ENCODE measurements around the gene TMEM221. TPM values are rescaled to one million over a fixed set of nuclear protein-coding genes. Genes with fewer than 3 reads are reported as not detected.

The TMEM221 gene
- total RNA-seq, 3 donors from 2014 or later: not detected

DNA sequence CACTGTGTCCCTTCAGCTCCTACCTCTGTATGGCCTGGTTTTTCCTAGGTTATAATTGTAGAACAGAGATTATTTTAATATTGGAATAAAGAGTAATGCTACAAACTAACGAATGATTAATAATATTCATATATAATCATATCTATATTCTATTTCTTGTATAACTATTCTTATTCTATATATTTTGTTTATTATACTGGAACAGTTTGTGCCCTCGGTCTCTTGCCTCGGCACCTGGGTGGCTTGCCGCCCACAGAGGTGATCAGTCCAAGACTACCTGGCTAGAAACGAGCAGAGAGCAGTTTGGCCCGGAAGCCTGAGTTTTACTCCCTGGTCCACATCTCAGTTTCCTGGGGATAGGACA is 18.0 kb upstream of the TMEM221 start:
- Mint-ChIP-seq H3K36me3 (ENCODE audit: insufficient read depth) (no peaks in the 10 kb centered on the region), H3K9me3 (no peaks in the 10 kb centered on the region), H3K27me3 (ENCODE audit: low read depth) (peaks cover 2% of the 10 kb centered on the region), H3K4me1 (ENCODE audit: low read depth) (peaks cover 21% of the 10 kb centered on the region), H3K4me3 (no peak overlapping the region)
- no peak for DNase-seq
- ATAC-seq: no peak

DNA sequence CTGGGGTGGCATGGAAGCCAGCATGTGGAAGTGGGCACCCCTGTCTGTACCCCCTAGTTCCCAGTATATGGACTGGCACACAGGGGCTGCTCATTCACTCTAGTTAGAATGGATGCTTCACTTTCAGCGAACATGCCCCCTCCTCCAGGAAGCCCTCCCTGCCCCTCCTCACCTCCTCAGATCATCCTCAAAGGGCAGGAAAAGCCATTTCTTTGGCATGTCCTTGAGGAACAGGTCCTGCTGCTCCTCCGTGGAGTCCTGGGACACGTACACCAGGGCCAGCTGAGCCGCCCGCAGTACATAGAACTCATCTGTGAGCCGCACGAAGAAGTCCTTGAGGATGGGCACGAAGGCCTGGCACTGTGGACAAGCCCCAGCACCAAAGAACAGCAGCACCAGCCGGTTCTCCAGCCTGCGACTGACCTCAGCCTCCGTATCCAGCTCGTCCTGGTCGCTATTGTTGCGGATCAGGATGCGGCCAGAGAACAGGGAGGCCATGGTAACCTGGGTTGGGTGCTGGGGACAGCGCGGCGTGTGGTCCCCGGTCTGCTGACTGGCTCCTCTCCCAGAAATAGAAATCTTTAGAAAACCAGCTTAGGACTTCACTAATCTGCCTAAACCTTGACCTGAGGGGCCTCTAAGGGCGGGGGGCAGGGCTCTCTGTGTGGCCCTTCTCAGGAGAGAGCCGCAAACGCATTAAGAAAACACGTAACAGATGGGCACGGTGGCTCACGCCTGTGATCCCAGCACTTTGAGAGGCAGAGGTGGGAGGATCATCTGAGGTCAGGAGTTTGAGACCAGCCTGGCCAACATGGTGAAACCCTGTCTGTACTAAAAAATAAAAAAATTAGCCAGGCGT is 12.1 kb upstream of the TMEM221 start, which contains the start of gene NXNL1:
Gene NXNL1, minus strand, starts transcription at position 555 of the 859 bp plus-strand sequence. Its CDS starts 57 bp downstream, at position 498.
- peaks cover 28% of the 10 kb centered on the region for H3K27me3 Mint-ChIP-seq (ENCODE audit: low read depth)
- no peak within 1 kb of the TSS for H3K4me3 Mint-ChIP-seq
- H3K4me1 Mint-ChIP-seq (ENCODE audit: low read depth): no peaks in the 10 kb centered on the region
- ATAC-seq (no peak), DNase-seq (no peak)
- H3K9me3 Mint-ChIP-seq: no peaks in the 10 kb centered on the region
- no peaks in the 10 kb centered on the region for H3K36me3 Mint-ChIP-seq (ENCODE audit: insufficient read depth)

DNA sequence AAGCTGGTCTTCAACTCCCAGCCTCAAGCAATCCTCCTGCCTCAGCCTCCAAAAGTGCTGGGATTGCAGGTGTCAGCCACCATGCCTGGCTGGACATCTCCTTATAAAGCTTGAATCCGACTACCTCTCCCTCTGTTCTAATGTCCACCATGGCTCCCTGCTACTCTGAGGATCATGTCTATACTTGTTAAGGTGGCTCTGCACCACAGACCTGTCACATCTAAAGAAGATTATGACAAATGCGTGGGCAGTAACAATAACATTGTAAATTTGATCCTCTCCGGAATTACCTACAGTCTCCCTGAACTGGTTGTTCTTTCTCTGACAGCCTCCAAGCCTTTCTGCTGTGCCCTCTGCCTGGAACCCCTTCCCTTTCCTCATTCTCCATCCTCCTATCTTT is 10.5 kb upstream of the TMEM221 start:
- DNase-seq (no peak), ATAC-seq (no peak)
- Mint-ChIP-seq H3K27me3 (ENCODE audit: low read depth) (peaks cover 36% of the 10 kb centered on the region), H3K4me3 (no peak overlapping the region), H3K36me3 (ENCODE audit: insufficient read depth) (no peaks in the 10 kb centered on the region), H3K9me3 (no peaks in the 10 kb centered on the region), H3K4me1 (ENCODE audit: low read depth) (peaks cover 2% of the 10 kb centered on the region)

DNA sequence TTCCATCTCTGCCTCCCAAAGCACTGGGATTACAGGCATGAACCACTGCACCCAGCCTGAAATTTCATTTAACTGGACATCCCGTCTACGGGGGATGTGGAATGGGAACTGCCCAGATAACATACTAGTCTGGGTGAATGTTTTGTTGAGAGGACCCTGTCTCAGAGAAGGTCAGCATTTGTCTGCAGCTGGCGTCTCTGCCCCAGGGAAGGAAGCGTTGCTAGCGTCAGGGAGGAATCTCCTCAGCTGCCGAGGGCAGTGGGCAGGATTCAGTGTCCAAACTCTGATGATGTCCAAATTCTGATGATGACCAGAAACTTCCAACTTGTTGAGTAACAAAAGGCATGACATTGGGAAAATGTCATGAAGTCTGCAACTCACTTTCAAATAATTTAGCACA is 9.1 kb upstream of the TMEM221 start:
- H3K27me3 Mint-ChIP-seq (ENCODE audit: low read depth): peaks cover 41% of the 10 kb centered on the region
- ATAC-seq (no peak), DNase-seq (no peak)
- no peak overlapping the region for H3K4me3 Mint-ChIP-seq
- peaks cover 6% of the 10 kb centered on the region for H3K4me1 Mint-ChIP-seq (ENCODE audit: low read depth)
- H3K9me3 Mint-ChIP-seq: no peaks in the 10 kb centered on the region
- no peaks in the 10 kb centered on the region for H3K36me3 Mint-ChIP-seq (ENCODE audit: insufficient read depth)

DNA sequence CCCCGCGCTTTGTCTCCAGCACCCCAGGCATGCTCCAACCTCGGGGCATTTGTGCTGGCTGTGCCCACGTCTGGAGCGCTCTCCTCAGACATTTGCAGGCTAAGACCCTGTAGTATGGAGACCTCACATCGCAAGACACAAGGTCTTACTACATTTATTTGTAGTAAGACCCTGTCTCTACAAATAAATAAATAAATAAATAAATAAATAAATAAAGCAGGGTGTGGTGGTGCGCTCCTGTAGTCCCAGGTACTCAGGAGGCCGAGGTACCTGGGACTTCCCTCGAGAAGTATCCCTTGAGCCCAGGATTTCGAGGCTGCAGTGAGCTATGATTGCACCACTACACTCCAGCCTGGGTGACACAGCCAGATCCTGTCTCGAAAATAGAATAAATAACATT is 7.7 kb upstream of the TMEM221 start:
- H3K9me3 Mint-ChIP-seq: no peaks in the 10 kb centered on the region
- H3K27me3 Mint-ChIP-seq (ENCODE audit: low read depth): peaks cover 39% of the 10 kb centered on the region
- ATAC-seq (no peak), DNase-seq (no peak)
- H3K4me1 Mint-ChIP-seq (ENCODE audit: low read depth): peaks cover 6% of the 10 kb centered on the region
- no peak overlapping the region for H3K4me3 Mint-ChIP-seq
- no peaks in the 10 kb centered on the region for H3K36me3 Mint-ChIP-seq (ENCODE audit: insufficient read depth)

DNA sequence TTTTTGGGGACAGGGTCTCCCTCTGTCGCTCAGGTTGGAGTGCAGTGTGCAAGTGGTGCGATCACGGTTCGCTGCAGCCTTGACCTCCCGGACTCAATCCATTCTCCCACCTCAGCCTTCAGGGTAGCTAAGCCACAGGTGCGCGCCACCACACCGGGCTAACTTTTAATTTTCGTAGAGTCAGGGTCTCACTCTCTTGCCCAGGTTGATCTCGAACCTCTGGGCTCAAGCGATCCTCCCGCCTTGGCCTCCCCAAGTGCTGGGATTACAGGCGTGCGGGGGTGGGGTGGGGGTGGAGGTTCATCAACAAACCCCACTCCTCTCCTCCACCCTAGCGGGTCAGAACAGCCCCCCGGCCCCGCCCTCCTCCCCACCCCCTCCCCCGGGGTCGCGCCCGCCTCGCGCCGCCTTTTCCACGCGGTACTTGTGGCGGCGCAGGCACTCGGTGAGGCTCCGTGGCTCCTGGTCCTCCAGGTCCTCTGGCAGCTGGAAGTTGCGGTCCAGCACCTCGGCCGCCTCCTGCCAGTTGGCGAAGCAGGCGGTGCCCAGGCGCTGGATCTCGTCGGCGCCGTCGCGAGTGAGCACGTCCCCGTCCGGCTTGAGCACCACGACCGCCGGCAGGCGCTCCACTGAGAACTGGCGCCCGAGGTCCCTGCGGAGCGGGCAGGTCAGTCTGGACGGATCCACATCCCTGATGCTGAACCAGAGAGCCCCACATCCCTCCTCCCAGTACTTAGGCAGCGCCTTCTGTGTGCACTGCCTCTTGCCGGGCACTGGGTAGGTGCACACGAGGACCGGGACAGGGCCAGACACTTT is 7.0 kb upstream of the TMEM221 start:
- Mint-ChIP-seq H3K9me3 (no peaks in the 10 kb centered on the region), H3K27me3 (ENCODE audit: low read depth) (peaks cover 38% of the 10 kb centered on the region)
- ATAC-seq: peak in 1 of 2 donors; percentile 19

DNA sequence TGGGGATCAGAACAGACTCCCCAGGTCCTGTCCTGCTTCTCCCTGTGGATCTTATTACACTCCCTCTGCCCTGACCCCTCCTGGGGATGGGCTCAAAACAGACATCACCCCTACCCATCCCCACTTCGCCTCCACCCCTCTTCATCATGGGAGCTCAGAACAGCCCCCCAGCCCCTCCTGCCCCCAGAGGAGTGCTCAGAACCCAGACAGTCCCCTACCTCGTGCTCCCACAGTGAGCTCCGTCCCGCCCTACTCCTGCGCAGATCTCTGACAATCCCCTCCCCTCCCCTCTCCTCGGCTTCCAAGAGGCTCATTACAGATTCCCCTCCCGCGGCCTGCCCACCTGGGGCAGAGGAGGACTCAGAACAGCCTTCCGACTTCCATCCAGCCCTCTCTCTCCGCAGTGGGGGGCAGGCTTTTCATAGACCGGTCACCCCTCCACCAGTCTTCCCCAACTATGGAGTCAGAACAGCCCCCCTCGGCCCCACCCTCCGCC is 6.2 kb upstream of the TMEM221 start:
- ATAC-seq (no peak), DNase-seq (no peak)
- Mint-ChIP-seq H3K9me3 (no peaks in the 10 kb centered on the region), H3K27me3 (ENCODE audit: low read depth) (peaks cover 42% of the 10 kb centered on the region), H3K36me3 (ENCODE audit: insufficient read depth) (no peaks in the 10 kb centered on the region), H3K4me1 (ENCODE audit: low read depth) (peaks cover 18% of the 10 kb centered on the region), H3K4me3 (no peak overlapping the region)

More for the DNA sequence above, 7.0 kb upstream of the TMEM221 start:
- no peak for DNase-seq
- Mint-ChIP-seq H3K4me1 (ENCODE audit: low read depth) (peaks cover 10% of the 10 kb centered on the region), H3K4me3 (no peak overlapping the region), H3K36me3 (ENCODE audit: insufficient read depth) (no peaks in the 10 kb centered on the region)

DNA sequence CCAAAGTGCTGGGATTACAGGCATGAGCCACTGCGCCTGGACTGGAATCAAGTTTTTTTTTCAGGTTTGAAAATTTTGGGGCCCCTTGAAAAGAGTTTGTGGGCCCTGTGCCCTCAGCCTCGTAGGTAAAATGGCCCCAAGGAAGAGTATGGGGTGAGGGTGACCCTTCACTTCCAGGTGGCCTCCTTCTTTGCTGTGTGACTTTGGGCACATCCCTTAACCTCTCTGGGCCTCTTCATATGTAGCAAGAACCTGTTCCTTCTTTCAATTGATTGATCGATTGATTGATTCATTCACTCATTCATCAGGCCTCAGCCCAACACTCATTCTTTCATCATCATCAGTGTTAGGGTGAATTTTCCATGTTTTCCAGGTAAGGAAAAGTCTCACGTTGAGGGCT is 3.4 kb upstream of the TMEM221 start:
- peaks cover 32% of the 10 kb centered on the region for H3K27me3 Mint-ChIP-seq (ENCODE audit: low read depth)

DNA sequence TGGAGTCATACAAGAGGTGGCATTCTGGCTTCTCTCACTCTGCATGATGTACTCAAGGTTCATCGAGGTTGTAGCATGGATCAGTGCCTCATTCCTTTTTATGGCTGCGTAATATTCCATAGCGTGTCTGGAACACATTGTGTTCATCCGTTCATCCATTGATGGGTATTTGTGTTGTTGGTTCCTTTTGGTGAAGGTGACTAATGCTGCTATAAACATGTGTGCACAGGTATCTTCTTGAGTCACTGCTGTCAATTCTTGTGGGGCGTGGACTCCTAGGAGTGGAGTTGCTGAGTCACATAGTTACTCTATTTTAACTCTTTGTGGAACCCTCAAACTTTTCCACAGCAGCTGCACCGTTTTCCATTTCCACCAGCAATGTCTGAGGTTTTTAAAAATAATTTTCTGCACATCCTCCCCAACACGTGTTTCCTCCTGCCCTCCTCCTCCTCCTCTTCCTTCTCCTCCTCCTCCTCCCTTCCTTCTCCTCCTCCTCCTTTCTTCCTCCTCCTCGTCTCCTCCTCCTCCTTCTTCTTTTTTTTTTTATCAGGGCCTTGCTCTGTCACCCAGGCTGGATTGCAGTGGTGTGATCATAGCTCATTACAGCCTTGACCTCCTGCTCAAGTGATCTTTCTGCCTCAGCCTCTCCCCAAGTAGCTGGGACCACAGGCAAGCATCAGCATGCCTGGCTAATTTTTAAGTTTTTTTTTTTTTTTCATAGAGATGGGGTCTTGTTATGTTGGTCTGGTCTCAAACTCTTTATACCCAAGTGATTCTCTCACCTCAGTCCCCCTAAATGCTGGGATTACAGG is 2.0 kb upstream of the TMEM221 start:
- Mint-ChIP-seq H3K27me3 (ENCODE audit: low read depth) (peaks cover 26% of the 10 kb centered on the region), H3K9me3 (no peaks in the 10 kb centered on the region), H3K4me3 (peak overlapping the region; percentile 53), H3K36me3 (ENCODE audit: insufficient read depth) (no peaks in the 10 kb centered on the region), H3K4me1 (ENCODE audit: low read depth) (peaks cover 21% of the 10 kb centered on the region)
- peak; percentile 27 for DNase-seq
- ATAC-seq: peak; percentile 85 to 87

More for the DNA sequence above, 3.4 kb upstream of the TMEM221 start:
- no peak for DNase-seq
- no peaks in the 10 kb centered on the region for H3K36me3 Mint-ChIP-seq (ENCODE audit: insufficient read depth)
- H3K4me3 Mint-ChIP-seq: no peak overlapping the region
- peaks cover 21% of the 10 kb centered on the region for H3K4me1 Mint-ChIP-seq (ENCODE audit: low read depth)
- no peaks in the 10 kb centered on the region for H3K9me3 Mint-ChIP-seq
- ATAC-seq: no peak

DNA sequence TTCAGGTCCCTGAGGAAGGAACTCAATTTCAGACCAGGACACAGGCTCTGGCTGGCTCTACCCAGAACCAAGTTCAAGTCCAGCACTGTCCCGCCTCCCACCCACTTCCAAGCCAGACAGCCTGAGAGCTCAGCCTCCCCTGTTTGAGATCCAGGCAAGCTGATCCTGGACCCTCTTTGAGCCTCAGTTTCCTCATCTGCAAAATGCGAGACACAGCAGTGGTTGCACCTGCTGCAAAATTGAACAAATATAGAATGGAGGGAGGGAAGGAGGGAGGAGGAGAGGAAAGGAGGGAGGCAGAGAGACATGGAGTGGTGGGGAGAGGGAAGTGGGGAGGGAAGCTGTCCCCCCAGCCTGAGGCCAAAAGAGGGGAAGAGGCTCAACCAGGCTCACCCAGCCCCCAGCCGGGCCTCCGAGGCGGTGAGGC is 751 bp downstream of the TMEM221 start:
- no peaks in the 10 kb centered on the region for H3K9me3 Mint-ChIP-seq
- H3K27me3 Mint-ChIP-seq (ENCODE audit: low read depth): peaks cover 11% of the 10 kb centered on the region
- ATAC-seq (no peak), DNase-seq (no peak)
- no peaks in the 10 kb centered on the region for H3K36me3 Mint-ChIP-seq (ENCODE audit: insufficient read depth)
- H3K4me1 Mint-ChIP-seq (ENCODE audit: low read depth): peaks cover 15% of the 10 kb centered on the region
- peak overlapping the region; percentile 16 for H3K4me3 Mint-ChIP-seq

DNA sequence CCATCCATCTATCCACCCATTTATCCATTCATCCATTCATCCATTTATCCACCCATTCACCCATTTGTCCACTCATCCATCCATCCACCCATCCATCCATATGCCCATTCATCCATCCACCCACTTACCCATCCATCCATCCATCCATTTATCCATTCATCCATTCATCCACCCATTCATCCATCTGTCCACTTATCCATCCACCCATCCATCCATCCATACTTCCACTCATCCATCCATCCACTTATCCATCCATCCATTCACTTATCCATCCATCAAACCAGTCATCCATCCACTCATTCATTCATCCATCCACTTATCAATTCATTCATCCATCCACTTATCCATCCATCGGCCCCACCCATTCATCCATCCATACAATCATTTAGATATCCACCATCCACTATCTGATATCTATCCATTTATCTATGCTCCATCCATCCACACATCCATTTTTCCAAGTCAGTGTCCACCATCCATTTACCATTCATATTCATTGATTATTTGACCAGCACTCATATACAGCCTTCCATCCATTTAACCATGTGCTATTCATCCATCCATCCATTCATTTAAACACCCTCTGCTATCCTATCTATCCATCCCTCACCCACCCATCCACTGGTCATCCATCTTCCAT is 2.8 kb downstream of the TMEM221 start:
- ATAC-seq (no peak), DNase-seq (no peak)
- Mint-ChIP-seq H3K36me3 (ENCODE audit: insufficient read depth) (no peaks in the 10 kb centered on the region), H3K4me3 (no peak overlapping the region), H3K4me1 (ENCODE audit: low read depth) (peaks cover 13% of the 10 kb centered on the region), H3K9me3 (no peaks in the 10 kb centered on the region), H3K27me3 (ENCODE audit: low read depth) (peaks cover 11% of the 10 kb centered on the region)

DNA sequence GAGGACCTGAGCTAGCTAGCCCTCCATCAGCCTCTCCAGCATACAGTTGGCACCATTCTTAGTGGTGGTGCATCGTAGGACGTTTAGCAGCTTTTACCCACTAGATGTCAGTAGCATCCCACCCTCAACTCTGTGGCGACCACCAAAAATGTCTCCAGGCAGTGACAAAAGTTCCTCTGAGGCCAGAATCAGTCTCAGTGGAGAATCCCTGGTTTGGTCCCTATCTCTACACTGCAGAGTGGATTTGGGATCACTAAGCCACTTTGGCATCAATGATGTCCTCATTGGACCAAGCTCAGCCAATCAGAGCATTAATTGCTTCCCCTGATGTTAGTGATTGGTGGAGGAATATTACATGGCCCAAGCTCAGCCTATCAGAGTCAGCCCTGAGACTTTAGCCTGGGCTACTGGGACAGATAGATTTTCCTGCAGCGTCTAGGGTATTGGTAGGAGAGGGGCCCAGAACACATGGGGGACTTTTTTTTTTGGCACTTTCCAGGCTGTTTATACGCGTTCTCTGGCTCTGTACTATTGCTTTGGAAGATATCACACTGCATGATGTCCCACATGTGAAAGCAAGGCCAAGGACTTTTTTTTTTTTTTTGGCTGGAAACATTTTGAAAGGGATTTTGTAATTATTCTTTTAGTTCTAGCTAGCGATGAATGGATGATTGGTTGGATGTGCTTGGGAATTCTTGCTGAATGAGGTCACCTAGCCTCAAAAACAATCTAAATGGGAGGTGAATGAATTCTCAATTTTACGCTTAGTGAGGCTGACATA is 7.0 kb downstream of the TMEM221 start:
- no peaks in the 10 kb centered on the region for H3K9me3 Mint-ChIP-seq
- ATAC-seq: peak; percentile 73 to 88
- H3K27me3 Mint-ChIP-seq (ENCODE audit: low read depth): peaks cover 3% of the 10 kb centered on the region
- DNase-seq: no peak
- no peaks in the 10 kb centered on the region for H3K4me1 Mint-ChIP-seq (ENCODE audit: low read depth)
- H3K36me3 Mint-ChIP-seq (ENCODE audit: insufficient read depth): no peaks in the 10 kb centered on the region
- no peak overlapping the region for H3K4me3 Mint-ChIP-seq

DNA sequence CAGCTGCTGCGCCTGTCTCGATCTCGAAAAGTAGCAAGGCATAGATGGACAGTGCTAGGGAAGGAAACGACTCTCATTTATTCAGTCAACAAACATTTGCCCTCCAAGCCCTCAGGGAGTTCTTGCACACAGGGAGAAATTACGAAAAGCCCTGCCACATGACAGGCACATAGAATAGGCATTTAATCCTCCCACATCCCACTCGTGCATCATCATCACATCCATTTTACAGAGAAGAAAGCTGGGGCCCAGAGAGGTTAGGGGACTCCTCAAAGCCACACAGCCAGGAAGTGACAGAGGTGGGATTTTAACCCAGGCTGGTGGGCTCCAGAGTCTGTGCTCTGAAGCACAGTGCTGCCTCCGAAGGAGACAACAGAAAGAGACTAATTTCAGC is 11.6 kb downstream of the TMEM221 start:
- DNase-seq: no peak
- no peak for ATAC-seq
- no peak overlapping the region for H3K4me3 Mint-ChIP-seq

More for the DNA sequence above, 11.6 kb downstream of the TMEM221 start:
- Mint-ChIP-seq H3K9me3 (no peaks in the 10 kb centered on the region), H3K27me3 (ENCODE audit: low read depth) (peaks cover 3% of the 10 kb centered on the region), H3K36me3 (ENCODE audit: insufficient read depth) (no peaks in the 10 kb centered on the region), H3K4me1 (ENCODE audit: low read depth) (no peaks in the 10 kb centered on the region)

Data from activated T-cell treated with anti-CD3 and anti-CD28 coated beads, Interleukin-2, amount 50 U/mL, for 4 hours (primary cell).